ENCODE data around the gene AFAP1.

AFAP1 gene

DNA sequence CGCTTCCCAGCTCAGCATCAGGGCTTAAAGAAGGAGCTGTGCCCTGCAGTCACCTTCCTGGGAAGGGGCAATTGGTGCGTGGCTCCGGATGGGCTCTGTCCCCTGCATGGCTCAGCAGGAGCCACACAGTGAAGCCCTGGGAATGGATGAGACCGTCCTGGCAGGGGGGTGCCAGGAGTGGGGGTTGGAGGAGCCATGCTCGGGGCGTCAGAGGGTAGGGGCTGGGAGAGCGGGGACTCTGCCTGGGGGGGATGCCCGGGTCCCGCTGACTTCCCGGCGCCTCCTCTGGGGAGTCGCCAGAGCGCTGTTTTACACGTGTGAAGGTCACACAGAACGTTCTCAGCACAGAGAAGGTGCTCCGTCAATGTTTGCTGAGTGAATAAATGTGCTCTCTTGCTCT is 184.1 kb downstream of the AFAP1 start:
- no peak for DNase-seq (ENCODE audit: low read depth)

DNA sequence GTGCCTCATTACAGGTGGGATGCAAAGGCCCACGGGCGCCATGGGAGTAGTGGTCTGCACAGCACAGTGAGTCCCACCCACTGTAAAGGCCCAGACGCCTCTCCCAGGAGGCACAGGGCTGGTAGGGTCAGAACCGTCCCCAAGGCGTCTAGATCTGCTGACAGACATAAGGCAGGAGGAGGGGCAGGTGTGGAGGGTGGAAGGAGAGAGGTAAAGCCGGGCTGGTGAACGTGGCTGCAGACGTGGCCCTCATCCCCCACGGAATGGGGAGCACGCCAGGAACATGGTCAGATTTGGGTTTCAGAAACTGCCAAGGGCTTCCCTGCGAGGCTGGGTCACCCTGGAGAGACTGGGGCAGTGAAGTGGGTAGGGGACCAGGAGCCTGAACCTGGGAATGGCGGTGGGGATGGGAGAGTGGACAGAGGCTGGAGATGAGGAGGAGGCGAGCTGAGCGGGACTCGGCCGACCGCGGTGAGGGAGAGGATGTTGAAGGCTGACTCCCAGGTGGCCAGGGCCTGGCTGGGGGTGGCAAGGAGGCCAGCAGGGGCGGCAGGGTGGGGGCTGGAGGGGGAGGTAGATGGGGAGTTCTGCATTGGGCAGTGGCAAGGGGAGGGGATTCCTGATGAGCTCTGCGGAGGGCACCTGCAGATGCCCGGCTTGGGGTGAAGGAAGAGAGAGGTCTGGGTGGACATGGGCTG is 184.9 kb downstream of the AFAP1 start:
- no peak for DNase-seq (ENCODE audit: low read depth)

DNA sequence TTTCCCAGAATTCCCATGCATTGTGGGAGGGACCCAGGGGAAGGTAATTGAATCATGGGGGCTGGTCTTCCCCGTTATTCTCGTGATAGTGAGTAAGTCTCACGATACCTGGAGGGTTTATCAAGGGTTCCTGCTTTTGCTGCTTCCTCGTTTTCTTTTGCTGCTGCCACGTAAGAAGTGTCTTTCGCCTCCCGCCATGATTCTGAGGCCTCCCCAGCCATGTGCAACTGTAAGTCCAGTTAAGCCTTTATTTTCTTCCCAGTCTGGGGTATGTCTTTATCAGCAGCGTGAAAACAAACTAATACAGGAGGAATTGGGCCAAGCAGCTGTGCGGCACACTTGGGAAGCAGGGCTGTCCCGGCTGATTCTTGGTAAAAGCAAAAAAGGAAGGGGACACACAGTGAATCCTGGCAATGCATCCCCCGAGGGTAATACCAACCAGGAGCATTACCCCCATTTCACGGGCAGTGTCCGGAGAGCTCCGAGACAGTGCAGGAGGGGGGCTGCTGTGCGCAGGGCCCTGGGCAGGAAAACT is 185.7 kb downstream of the AFAP1 start:
- no peak for DNase-seq (ENCODE audit: low read depth)

DNA sequence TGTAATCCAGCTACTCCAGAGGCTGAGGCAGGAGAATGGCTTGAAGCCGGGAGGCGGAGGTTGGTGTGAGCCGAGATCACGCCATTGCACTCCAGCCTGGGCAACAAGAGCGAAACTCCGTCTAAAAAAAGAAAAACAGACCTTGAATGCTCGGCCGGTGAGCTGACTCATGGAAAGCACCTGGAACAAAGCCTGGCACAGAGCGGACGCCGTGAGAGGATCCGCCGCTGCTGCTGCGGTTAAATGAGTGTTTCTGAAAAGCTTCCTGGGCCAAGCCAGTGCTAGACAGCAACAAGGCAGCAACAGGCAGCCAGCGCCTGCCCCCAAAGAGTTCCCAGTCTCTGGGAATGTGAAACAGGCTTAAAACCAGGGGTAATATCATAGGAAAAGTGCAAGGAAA is 186.4 kb downstream of the AFAP1 start:
- no peak for DNase-seq (ENCODE audit: low read depth)

DNA sequence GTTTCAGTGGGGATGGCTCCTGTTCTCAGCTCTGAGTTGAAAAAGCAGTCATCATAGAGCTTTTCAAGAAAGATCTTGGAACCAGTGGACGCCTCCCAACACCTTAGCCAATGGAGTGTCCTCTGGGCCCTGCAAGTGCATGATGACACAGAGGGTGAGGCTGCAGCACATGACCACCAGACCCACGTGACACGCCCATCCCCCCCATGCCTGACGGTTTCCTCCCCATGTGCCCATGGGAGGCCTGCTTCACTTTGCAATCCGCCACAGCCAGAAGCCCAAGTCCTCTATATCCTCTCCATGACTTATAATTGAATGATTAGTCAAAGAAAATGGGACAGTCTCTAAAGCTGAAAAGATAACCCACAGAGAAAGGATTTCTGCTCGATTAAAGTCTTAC is 187.0 kb downstream of the AFAP1 start:
- no peak for DNase-seq (ENCODE audit: low read depth)

DNA sequence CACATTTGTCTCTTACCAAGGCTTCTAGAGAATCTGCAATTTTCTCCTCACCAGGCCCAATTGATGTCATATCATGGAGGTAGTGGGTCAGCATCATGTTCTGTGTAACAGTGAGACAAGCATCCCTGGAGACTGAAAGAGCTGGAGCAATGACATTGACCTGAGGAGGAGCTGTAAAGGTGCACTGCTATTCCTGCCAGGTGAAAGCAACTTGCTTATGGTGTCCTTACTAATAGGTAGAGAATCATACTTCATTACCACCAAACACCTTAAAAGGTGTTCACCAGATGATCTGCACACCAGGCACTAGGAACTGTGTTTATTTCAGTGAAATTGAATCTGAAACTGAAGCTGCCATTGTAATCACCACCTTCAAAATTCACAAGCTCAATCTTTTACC is 188.7 kb downstream of the AFAP1 start:
- no peak for DNase-seq (ENCODE audit: low read depth)

DNA sequence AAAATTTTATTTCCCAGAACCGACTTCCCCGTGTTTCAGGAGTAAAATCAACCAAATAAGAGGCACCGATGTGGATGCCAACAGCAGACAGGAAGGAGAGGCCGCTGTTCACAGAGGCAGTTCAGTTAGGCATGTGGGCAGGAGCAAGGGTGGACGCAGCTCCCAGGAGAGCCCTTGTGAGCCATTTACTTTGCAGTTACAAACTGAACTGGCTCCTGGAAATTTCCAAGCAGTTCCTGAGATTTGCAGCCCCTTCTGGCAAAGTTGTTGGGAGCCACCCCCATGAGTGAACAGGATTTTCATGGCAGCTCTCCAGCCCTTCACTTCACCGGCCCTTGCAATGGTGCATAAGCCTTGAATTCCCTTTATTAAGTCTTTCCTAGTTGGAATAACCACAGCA is 189.1 kb downstream of the AFAP1 start:
- no peak for DNase-seq (ENCODE audit: low read depth)

DNA sequence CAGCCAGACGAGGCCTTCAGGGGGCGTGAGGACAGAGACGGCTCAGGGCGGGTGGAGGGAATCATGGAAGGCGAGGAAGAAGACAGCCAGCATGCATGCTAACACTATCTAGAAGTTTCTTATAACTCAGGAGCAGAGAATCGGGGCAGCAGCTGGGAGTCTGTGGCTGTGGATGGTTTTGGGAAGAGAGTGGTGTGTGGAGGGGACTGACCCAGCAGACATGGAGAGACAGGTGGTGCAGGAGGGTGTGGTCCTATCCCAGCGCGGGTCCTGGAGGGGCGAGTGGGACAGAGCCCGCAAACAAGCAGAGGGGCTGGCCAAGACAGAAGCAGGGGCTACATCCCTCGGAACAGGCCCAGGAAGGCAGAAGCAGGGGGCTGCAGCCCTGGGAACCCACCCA is 192.1 kb downstream of the AFAP1 start:
- DNase-seq (ENCODE audit: low read depth): no peak

DNA sequence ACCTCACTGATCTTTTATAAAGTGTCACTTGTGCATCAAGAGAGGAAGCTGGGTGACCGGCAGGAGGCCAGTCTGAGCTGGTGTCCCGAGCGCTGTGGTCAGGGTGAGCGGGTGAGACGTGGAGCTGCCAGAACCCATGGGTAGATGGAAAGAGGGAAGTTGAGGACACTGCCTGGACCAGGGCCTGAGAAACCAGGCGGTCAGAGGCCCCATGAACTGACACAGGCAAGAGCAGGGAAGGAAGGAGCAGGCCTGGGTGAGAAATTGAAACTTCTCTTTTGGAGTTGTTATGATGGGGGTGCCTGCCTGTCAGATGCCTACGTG is 192.6 kb downstream of the AFAP1 start:
- DNase-seq (ENCODE audit: low read depth): no peak

DNA sequence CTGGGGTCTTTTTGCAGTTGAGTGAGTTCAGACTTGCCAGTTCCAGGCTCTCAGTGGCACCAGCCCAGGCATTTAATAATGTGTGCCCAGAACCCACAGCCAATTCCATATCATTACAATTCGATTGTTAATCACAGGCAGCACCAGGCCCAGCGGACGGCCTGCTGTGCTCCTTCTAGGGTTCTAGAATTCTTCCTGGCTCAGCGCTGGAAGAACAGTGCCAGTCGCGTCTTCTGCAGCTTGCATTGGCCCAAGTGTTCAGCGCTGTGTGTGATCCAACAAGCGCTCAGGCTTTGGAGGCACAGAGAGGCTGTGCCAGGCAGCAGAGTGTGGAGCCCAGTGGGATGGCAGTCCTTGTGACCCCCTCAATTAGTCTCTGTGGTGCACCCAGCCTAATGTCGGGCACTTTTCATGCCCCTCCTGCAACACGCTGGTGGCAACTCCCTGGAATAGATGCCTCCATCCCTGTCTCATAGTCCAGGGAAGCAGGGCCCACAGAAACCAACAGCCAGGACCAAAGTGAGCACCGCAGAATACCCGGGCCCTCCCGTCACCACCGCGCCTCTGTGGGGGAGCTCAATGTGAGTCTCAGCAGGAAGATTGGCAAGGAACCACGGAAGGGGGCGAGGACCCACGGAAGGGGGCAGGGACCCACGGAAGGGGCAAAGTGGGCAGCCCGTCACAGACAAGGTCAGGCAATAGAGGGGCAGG is 193.2 kb downstream of the AFAP1 start:
- DNase-seq (ENCODE audit: low read depth): no peak

DNA sequence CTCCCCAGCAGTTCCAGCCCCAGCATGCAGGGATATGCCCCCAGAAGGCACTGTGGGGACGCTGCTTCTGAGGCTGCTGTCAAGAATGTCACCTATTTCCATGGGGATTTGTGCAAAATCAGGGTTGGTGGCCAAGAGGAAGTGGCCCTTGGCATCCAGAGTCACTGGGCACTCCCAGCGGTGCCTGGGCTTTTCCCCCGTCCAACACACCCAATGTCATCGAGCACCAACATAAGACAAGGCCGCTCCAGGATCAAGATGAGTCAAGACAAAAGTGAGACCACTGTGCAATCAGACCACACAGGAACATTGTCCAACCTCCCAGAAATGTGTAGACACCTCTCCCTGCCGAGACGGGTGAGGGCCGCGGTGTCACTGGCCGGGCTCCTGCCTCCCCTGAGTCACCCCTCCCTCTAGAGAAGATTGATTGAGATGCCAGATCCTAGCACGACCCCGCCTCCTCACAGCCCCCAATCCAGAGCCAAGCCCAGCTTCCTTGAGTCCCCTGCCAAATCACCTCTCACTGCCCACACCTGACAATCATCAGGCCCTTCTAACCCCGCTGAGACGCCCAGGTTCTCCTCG is 194.3 kb downstream of the AFAP1 start:
- no peak for DNase-seq (ENCODE audit: low read depth)

DNA sequence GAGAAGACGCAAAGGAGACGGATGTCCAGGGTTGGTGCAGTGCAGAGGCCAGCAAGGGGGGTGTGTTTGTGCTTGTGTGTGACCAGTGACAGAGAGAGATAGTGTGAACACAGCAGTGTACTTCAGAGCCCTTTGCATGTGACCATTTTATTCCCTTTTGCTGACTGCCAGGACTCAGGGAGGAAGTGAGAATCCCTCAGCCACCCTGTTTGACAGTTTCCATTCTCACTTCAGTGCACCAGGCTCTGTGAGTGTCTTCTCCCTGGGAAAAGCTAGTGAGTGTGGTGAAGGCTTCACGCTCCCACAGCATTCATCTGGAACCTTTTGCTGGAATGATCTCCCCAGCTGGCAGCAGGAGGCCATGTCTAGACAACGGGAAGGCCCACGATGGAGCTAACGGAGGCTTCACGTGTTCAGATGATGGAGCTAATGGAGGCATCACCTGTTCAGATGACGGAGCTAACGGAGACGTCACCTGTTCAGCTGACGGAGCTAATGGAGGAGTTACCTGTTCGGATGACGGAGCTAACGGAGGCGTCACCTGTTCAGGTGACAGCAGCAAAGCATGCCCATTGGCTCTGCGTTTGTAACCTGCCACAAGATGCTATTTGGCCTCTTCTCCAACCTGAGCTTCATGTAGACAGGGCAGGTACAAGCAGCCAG is 195.4 kb downstream of the AFAP1 start:
- no peak for DNase-seq (ENCODE audit: low read depth)

DNA sequence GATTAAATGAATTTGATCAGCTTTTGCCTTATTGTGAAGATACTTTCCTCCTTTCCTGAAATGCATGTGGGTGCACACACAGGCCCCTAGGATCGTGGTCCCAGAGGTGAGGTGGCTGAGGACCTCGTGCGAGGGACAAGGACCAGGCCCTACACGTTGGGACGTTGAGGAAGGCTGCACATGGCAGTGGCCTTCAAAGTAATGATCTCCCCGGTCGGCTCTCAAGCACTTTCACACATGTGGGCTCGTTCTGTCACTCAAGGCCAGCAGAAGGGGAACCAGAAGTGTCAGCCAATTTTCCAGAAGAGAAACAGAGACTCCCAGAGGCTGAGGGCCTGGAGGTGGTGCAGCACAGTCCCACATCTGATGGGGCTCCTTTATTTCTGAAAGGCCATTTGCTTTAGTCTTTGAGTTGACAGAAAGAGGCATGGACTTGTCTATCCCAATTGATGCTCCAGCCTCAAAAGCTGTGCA is 196.8 kb downstream of the AFAP1 start:
- DNase-seq (ENCODE audit: low read depth): no peak

DNA sequence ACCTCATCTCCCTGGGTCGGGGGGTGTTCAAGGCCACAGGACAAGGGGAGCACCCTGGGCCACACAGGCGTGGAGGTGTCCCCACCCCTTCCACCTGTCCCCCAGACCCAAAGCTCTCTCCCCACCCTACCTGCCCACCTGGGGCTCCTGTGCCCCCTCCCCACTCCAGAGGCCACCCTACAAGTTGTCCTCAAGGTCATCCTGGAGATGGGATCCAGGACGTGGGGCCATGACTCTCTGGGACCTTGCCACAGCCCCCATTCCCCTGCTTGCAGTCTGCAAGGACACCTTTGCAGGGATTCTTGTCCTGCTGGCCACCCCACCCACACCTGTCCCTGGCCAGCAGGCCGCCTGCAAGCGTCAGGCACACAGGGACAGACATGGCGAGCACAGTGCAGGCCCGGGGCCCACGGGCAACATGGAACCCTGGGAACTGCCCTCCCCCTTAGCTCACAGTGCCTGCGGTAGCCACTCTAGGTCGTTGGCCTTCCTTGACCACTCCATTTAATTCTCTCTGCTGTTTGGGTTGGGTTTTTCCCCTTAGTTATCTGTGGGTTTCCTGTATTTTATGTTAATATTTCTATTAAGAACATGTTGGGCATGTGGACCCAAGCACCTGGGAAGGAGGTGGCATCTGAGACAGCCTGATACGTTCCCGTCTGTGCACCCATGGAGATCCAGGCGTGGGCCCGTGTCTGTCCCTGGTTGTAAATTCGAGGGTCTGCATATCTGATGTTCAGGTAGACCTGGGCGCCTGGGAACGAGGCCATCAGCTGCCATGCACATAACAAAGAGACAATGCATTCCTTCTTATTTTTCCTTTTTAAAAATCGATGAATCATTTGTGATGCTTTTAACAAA is 197.5 kb downstream of the AFAP1 start:
- no peak for DNase-seq (ENCODE audit: low read depth)

DNA sequence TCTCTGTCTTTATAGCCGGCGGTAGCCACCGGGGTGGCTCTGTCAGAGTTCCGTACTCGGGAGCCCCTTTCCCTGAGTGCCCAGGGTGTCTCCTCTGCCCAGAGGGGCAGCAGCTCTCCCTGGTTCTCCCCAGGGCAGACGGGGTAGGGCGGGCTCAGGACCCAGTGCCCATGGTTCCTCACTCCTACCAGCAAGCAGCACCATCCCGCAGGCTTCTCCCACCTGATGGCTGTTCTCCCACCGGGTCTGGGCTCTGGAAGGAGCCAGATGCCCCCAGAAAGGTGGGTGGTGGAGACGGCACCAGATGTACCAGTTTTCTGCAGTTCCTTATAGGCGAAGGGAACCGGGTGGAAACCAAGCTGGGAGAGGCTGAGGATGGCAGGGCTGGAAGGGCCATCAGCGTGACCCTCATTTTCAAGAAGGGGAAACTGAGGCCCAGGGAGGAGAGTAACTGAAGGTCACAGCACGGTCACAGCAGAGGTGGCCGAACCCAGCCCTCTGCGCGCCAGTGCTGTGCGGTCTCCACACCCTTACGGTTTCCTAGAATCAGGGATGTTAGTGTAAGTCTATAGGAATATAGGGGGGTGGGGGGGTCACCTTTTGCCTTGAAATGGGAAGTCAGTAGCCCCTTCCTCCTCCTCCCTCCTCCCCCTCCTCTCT is 198.7 kb downstream of the AFAP1 start:
- DNase-seq (ENCODE audit: low read depth): no peak

DNA sequence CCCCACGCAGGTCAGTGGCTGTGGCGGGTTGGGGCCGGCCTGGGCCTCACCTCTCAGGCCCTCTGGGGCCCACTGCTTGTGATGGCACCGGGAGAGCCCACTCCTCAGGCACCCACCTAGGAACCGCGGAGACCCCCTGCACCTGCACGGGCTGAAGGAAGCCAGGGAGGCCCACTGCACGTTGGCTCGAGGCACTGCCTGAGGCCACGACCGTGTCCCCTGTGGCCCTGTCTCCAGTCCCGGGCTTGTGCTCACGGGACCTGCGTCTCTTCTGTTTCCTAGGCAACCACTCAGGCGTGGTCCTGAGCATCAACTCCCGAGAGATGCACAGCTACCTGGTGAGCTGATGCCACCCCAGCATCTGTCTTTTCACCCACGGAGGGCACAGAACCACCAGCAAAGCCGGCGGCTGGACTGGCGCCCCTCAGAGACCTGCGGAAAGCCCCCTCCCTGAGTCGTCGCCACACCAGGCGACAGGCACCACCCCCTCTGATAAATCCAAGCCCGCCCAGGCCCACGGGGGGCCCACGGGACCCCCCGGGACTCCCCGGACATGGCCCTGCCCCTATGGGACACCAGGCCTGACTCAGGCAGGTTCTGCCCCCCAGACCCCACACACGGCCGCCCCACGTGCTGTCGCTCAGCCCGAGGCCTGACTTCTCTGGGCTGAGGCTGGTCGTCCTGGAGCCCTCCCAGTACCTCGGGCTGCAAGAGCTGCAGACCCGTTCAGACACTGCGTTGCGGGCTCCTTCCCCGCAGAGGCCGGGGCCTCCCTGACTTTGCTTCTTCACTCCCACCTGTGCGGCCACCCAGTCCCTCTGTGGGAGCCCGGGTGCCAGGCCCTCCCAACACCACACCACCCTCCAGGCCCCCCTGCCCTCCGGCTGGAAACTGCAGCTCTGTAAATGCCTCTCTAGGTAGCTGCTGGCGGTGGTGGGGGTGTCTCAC is 199.5 kb downstream of the AFAP1 start:
- no peak for DNase-seq (ENCODE audit: low read depth)

DNA sequence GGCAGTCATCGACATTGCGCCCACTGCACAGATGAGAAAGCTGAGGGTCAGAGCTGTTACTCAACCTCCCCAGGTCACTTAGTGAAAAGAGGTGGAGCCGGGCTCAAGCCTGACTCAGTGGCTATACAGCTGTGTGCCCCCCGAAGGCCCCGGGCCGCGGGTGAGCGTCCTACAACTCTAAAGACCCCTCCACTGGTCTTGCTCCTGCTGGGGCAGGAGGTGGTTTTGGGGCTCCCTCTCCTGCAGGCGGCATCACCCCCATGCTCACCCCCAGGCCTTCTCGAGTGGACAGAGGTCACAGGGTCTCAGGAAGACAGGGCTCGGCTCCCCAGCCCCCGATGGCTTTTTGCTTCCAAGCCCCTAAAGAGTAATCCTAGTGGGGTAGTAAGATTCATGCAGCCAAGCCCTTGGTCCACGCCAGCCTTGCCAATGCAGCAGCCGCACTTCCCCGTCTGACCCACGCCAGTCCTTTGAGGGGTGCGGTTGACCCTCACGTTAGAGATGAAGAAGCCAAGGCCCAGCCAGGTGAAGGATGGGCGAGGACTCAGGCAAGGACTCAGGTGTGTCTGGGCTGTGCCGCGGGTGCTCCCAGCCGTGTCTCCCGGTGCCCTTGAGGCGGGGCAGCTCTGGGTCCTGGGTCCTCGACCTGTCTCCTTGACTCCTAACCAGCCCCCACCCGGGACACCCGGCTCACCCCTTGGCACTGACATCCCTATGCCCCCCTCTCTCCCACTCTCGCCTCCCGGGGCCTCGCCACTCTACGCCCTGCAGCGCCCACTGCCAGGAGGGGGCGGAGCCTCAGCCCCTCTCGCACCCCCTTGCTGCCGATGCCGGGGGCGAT is 200.4 kb downstream of the AFAP1 start:
- no peak for DNase-seq (ENCODE audit: low read depth)

DNA sequence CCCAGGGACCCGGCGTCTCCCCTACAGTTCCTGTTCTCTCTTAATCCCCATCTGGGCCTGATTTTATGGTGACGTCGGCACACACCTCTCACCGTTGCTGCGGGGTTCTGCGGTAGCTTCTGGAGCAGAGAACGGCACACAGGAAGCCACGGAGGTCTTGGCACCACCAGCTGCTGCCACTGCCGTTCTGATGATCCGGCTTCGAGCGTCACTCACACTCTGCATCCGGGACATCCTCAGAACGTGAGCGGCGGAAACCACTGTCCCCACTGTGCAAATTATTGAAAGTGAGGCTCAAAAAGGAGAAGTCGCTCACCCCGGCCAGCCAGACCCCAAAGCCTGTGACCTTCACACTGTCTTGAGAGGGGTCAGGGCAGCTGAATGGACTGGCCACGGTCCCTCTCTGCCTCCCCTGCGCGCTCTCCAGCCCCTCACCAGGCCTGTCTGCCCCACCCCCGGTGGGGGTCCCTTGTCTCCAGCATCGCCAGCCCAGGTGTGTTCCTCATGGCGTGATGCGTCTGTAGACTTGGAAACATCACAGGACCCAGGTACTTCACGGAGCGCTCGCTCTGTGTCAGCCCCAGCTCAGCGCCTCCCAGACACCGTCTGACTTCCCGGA is 201.1 kb downstream of the AFAP1 start:
- DNase-seq (ENCODE audit: low read depth): no peak
